Mesendoderm (in vitro differentiated cells): Measurements from ENCODE around the gene OOSP1.
A peak's percentile ranks its signal among the peaks of the same experiment; 100 is the strongest.

Source experiments
- DNase-seq: peaks from one replicate; pipeline ENCODE4 v3.0.0; 2013
- H2AK5ac ChIP-seq: 2 replicates; pipeline ENCODE4 v1.6.1; 2013; ENCODE audit warnings: low read length, inconsistent platforms
- H2BK120ac ChIP-seq: 2 replicates; pipeline ENCODE4 v1.6.1; 2013; ENCODE audit warnings: low read depth, mild to moderate bottlenecking, low read length, moderate library complexity, mixed read lengths
- H2BK15ac ChIP-seq: replicated peaks from 2 replicates; pipeline ENCODE4 v1.6.1; 2013; ENCODE audit warnings: low read depth, mild to moderate bottlenecking, moderate library complexity
- H2BK5ac ChIP-seq: 2 replicates; pipeline ENCODE4 v1.6.1; 2013; ENCODE audit warnings: low read length, inconsistent platforms
- H3K18ac ChIP-seq: 2 replicates; pipeline ENCODE4 v1.6.1; 2013; ENCODE audit warnings: mild to moderate bottlenecking, low read length, mixed read lengths
- H3K23ac ChIP-seq: one replicate; pipeline ENCODE4 v1.6.1; 2013; ENCODE audit warnings: low read length
- H3K27ac ChIP-seq: 2 replicates; pipeline ENCODE4 v1.5.1; 2013; ENCODE audit warnings: low read depth, mild to moderate bottlenecking, inconsistent platforms, low read length, moderate library complexity
- H3K27me3 ChIP-seq: 2 replicates; pipeline ENCODE4 v1.6.1; 2013; ENCODE audit warnings: low read length, control low read depth, mild to moderate bottlenecking, inconsistent platforms; ENCODE audit not compliant: insufficient read depth, poor library complexity
- H3K36me3 ChIP-seq: 2 replicates; pipeline ENCODE4 v1.6.1; 2013; ENCODE audit warnings: low read length, inconsistent platforms; ENCODE audit not compliant: control insufficient read depth, insufficient read depth
- H3K4ac ChIP-seq: one replicate; pipeline ENCODE4 v1.6.1; 2013; ENCODE audit warnings: low read depth, mild to moderate bottlenecking, low read length, moderate library complexity
- H3K4me1 ChIP-seq: 2 replicates; pipeline ENCODE4 v1.6.1; 2013; ENCODE audit warnings: low read depth, low read length, inconsistent platforms; ENCODE audit not compliant: control insufficient read depth
- H3K4me2 ChIP-seq: 2 replicates; pipeline ENCODE4 v1.6.1; 2013; ENCODE audit warnings: low read length
- H3K4me3 ChIP-seq: 2 replicates; pipeline ENCODE4 v1.5.1; 2013; ENCODE audit warnings: mild to moderate bottlenecking, low read length
- H3K56ac ChIP-seq: one replicate; pipeline ENCODE4 v1.6.1; 2013; ENCODE audit warnings: low read length
- H3K79me1 ChIP-seq: 2 replicates; pipeline ENCODE4 v1.6.1; 2013; ENCODE audit warnings: low read length, inconsistent platforms
- H3K79me2 ChIP-seq: 2 replicates; pipeline ENCODE4 v1.6.1; 2013; ENCODE audit warnings: mild to moderate bottlenecking, low read length; ENCODE audit not compliant: control insufficient read depth, insufficient read depth
- H3K9ac ChIP-seq: 2 replicates; pipeline ENCODE4 v1.6.1; 2013; ENCODE audit warnings: low read length, inconsistent platforms
- H4K5ac ChIP-seq: one replicate; pipeline ENCODE4 v1.6.1; 2013; ENCODE audit warnings: low read length
- H4K8ac ChIP-seq: one replicate; pipeline ENCODE4 v1.6.1; 2013; ENCODE audit warnings: low read depth, mild to moderate bottlenecking, control low read depth, low read length, moderate library complexity
- WGBS: extraction: QIAGEN DNeasy Blood & Tissue Kit; methylation state at CpG from one replicate; pipeline ENCODE4 v1.1.7; 2013; ENCODE audit warnings: low lambda C conversion rate, missing lambda C conversion rate; ENCODE audit not compliant: insufficient coverage; ENCODE audit errors: extremely low coverage; 5-methylcytosine and 5-hydroxymethylcytosine counted together

The OOSP1 gene

DNA sequence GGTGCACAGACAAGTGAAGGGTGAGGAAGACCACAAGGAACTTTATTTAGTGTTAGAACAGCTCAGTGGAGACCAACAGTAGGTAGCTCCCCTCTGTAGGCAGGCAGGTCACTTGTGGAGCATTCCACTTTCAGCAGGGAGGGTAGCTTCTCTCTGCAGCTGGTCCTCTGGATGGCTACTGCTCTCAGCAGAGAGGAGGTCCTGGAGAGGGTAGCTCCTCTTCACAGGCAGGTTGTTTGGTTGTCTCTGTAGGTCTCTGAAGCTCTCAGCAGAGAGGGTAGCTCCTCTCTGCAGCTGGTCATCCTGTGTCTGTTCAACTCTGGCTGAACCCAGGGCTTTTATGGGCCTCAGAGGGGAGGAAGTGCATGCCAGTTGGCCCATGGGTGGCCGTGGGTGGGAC, 6.5 kb upstream of the OOSP1 start:
- no peak overlapping the region for H2AK5ac ChIP-seq
- H3K56ac ChIP-seq: no peak overlapping the region
- no peak for DNase-seq
- H3K4ac ChIP-seq: no peak overlapping the region
- H3K27ac ChIP-seq: no peak overlapping the region
- WGBS: no CpG with 5 or more reads among the region's 1 CpG
- no peak overlapping the region for H2BK5ac ChIP-seq
- H3K4me3 ChIP-seq: no peak overlapping the region
- no peaks in the 10 kb centered on the region for H3K27me3 ChIP-seq
- no peak overlapping the region for H3K18ac ChIP-seq
- H2BK15ac ChIP-seq: no peak overlapping the region
- H3K9ac ChIP-seq: no peak overlapping the region
- H3K4me2 ChIP-seq: no peak overlapping the region
- H3K79me1 ChIP-seq: no peaks in the 10 kb centered on the region
- no peak overlapping the region for H3K23ac ChIP-seq
- H4K5ac ChIP-seq: no peak overlapping the region
- no peaks in the 10 kb centered on the region for H3K4me1 ChIP-seq
- no peaks in the 10 kb centered on the region for H3K79me2 ChIP-seq
- H2BK120ac ChIP-seq: no peak overlapping the region
- no peaks in the 10 kb centered on the region for H3K36me3 ChIP-seq
- H4K8ac ChIP-seq: no peak overlapping the region

DNA sequence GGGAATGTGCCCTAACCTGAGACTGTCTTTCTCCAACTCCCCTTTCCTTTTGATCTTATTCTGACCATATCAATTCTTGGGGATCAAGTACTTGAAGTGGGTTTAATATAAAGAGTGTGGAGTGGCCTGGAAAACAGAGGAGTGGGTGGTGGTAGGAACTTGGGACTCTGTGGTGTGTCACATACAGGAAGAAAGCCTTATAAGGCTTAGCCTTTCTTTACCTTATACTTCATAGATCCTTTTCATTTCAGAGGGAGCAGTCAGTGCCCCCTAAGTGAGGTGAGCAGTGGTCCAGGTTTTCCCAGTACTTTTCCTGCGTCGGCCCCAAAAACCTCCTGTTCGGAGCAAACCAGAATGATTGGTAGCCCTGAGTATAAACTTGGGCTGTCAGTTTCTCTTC, 486 bp downstream of the OOSP1 start:
- Histone ChIP-seq H4K8ac (no peak overlapping the region), H3K9ac (no peak overlapping the region), H3K4me1 (no peaks in the 10 kb centered on the region), H3K56ac (no peak overlapping the region), H2AK5ac (no peak overlapping the region), H3K23ac (no peak overlapping the region), H2BK15ac (no peak overlapping the region), H3K4ac (no peak overlapping the region), H3K4me3 (no peak overlapping the region), H3K27me3 (no peaks in the 10 kb centered on the region), H2BK120ac (no peak overlapping the region), H4K5ac (no peak overlapping the region), H3K79me2 (no peaks in the 10 kb centered on the region), H3K79me1 (no peaks in the 10 kb centered on the region), H3K27ac (no peak overlapping the region), H3K4me2 (no peak overlapping the region), H3K36me3 (no peaks in the 10 kb centered on the region), H2BK5ac (no peak overlapping the region), H3K18ac (no peak overlapping the region)
- DNase-seq: no peak
- no CpG with 5 or more reads among the region's 3 CpGs for WGBS

DNA sequence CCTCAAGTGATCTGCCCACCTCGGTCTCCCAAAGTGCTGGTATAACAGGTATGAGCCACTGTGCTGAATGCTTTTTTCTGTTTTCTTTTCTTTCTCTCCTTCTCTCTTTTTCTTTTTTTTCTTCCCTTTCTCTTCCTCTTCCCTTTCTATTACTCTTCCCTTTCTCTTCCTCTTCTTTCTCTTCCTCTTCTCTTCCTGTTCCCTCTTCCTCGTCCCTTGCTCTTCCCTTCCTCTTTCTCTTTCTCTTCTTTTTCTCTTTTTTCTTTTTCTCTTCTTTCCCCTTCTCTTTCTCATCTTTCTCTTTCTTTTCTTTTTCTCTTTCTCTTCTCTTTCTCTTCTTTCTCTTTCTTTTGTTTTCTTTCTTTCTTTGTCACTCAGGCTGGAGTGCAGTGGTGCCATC, 1.2 kb downstream of the OOSP1 start:
- Histone ChIP-seq H3K27me3 (no peaks in the 10 kb centered on the region), H4K5ac (no peak overlapping the region), H3K56ac (no peak overlapping the region), H3K27ac (no peak overlapping the region), H3K4ac (no peak overlapping the region), H3K18ac (no peak overlapping the region), H3K79me2 (no peaks in the 10 kb centered on the region), H2BK120ac (no peak overlapping the region), H3K4me3 (no peak overlapping the region), H2BK5ac (no peak overlapping the region), H3K36me3 (no peaks in the 10 kb centered on the region), H4K8ac (no peak overlapping the region), H3K23ac (no peak overlapping the region), H2BK15ac (no peak overlapping the region), H3K9ac (no peak overlapping the region), H3K79me1 (no peaks in the 10 kb centered on the region), H3K4me2 (no peak overlapping the region), H3K4me1 (no peaks in the 10 kb centered on the region), H2AK5ac (no peak overlapping the region)
- WGBS: no CpG with 5 or more reads among the region's 2 CpGs
- DNase-seq: no peak

DNA sequence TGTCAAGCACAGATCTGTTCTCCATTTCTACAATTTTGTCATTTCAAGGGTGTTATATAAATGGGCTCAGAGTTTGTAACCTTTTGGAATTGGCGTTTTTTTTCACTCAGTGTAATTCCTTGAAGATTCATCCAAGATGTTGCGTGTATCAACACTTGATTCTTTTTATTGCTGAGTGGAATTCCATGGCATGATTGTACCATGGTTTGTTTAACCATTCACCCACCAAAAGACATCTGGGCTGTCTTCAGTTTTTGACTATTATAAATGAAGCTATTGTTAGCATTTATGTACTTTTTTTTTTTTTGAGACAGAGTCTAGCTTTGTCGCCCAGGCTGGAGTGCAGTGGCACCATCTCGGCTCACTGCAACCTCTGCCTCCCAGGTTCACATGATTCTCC, 2.9 kb downstream of the OOSP1 start:
- no peak overlapping the region for H2BK120ac ChIP-seq
- H2BK15ac ChIP-seq: no peak overlapping the region
- no peak overlapping the region for H3K4ac ChIP-seq
- H2AK5ac ChIP-seq: no peak overlapping the region
- no peak overlapping the region for H3K23ac ChIP-seq
- no peak overlapping the region for H3K9ac ChIP-seq
- no peak overlapping the region for H3K56ac ChIP-seq
- H3K36me3 ChIP-seq: no peaks in the 10 kb centered on the region
- no peaks in the 10 kb centered on the region for H3K4me1 ChIP-seq
- no peak overlapping the region for H4K8ac ChIP-seq
- H3K18ac ChIP-seq: no peak overlapping the region
- DNase-seq: no peak
- no peak overlapping the region for H2BK5ac ChIP-seq
- no peak overlapping the region for H3K27ac ChIP-seq
- no peak overlapping the region for H3K4me2 ChIP-seq
- no peaks in the 10 kb centered on the region for H3K79me2 ChIP-seq
- no CpG with 5 or more reads among the region's 4 CpGs for WGBS
- no peak overlapping the region for H3K4me3 ChIP-seq
- H3K27me3 ChIP-seq: no peaks in the 10 kb centered on the region
- no peak overlapping the region for H4K5ac ChIP-seq
- H3K79me1 ChIP-seq: no peaks in the 10 kb centered on the region

- no peak overlapping the region for H4K5ac ChIP-seq
- H3K79me1 ChIP-seq: no peaks in the 10 kb centered on the region
- H3K23ac ChIP-seq: no peak overlapping the region
- H3K18ac ChIP-seq: no peak overlapping the region
- DNase-seq: peak; percentile 63
- no peak overlapping the region for H3K56ac ChIP-seq
- 100% methylated on average over 1 of the region's 3 CpGs for WGBS
- H2BK120ac ChIP-seq: no peak overlapping the region
- no peak overlapping the region for H4K8ac ChIP-seq
- H3K4ac ChIP-seq: no peak overlapping the region
- H3K36me3 ChIP-seq: no peaks in the 10 kb centered on the region
- no peak overlapping the region for H3K4me2 ChIP-seq
- H2BK15ac ChIP-seq: no peak overlapping the region
- H2AK5ac ChIP-seq: no peak overlapping the region
- no peak overlapping the region for H3K4me3 ChIP-seq
- H3K27ac ChIP-seq: no peak overlapping the region
- no peaks in the 10 kb centered on the region for H3K79me2 ChIP-seq
- H2BK5ac ChIP-seq: no peak overlapping the region
- H3K9ac ChIP-seq: no peak overlapping the region
- H3K27me3 ChIP-seq: no peaks in the 10 kb centered on the region
- no peaks in the 10 kb centered on the region for H3K4me1 ChIP-seq
These were observed 5.9 kb downstream of the OOSP1 start for GRCh38 chr11:59943997-59944714.

DNA sequence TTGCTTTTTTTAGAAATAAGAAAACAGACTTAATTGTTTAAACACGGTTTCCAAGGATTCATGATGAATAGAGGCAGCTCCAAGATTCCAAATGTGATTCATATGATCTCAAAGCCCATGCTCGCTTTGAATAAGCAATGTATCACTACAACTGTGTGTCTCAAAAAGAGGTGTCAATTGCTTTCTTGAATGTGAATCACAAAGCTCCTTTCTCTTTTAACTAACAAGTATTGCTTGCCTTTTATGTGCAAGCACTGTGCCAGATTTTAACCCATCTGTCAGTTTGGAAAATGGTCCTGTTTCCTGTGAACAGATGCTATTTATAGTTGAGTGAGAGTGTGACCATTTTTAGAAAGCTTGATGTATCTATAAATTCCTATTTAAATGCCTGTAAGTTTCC, 6.5 kb downstream of the OOSP1 start:
- no peaks in the 10 kb centered on the region for H3K79me1 ChIP-seq
- H3K23ac ChIP-seq: no peak overlapping the region
- no peak overlapping the region for H4K8ac ChIP-seq
- no peak overlapping the region for H2BK15ac ChIP-seq
- no peak overlapping the region for H4K5ac ChIP-seq
- H3K56ac ChIP-seq: no peak overlapping the region
- H3K9ac ChIP-seq: no peak overlapping the region
- no peaks in the 10 kb centered on the region for H3K79me2 ChIP-seq
- H3K4me2 ChIP-seq: no peak overlapping the region
- no CpG with 5 or more reads among the region's 2 CpGs for WGBS
- H3K18ac ChIP-seq: no peak overlapping the region
- no peaks in the 10 kb centered on the region for H3K27me3 ChIP-seq
- H3K27ac ChIP-seq: no peak overlapping the region
- DNase-seq: no peak
- no peak overlapping the region for H2AK5ac ChIP-seq
- no peaks in the 10 kb centered on the region for H3K36me3 ChIP-seq
- no peak overlapping the region for H3K4me3 ChIP-seq
- H2BK5ac ChIP-seq: no peak overlapping the region
- no peak overlapping the region for H3K4ac ChIP-seq
- no peak overlapping the region for H2BK120ac ChIP-seq
- no peaks in the 10 kb centered on the region for H3K4me1 ChIP-seq
